HepG2 (cell line): ENCODE measurements around the gene ELL3. TPM values are rescaled to one million over a fixed set of nuclear protein-coding genes. Genes with fewer than 3 reads are reported as not detected.
A peak's percentile ranks its signal among the peaks of the same experiment; 100 is the strongest.

Experiments used
- KAT7 ChIP-seq: IDR thresholded peaks from 2 replicates; pipeline ENCODE4 v1.6.1; 2018; ENCODE audit warnings: borderline replicate concordance, missing compliant biosample characterization
- KDM2A ChIP-seq: sonication (generic); formaldehyde crosslinking; IDR thresholded peaks from 2 replicates; pipeline ENCODE4 v1.4.0; 2020; ENCODE audit warnings: low read depth, missing genetic modification reagents, borderline replicate concordance
- NRL ChIP-seq: sonication (generic); formaldehyde crosslinking; IDR thresholded peaks from 2 replicates; pipeline ENCODE4 v1.5.0; 2020; ENCODE audit warnings: missing genetic modification reagents, mild to moderate bottlenecking, moderate library complexity, borderline replicate concordance
- RBFOX2 ChIP-seq: fragments of 200-400 bp; formaldehyde crosslinking; IDR thresholded peaks from 2 replicates; pipeline ENCODE4 v1.6.1; 2017; ENCODE audit warnings: low read depth, mild to moderate bottlenecking, low read length
- SAP130 ChIP-seq: IDR thresholded peaks from 2 replicates; pipeline ENCODE4 v1.6.1; 2016; ENCODE audit warnings: low read depth
- SRY ChIP-seq: sonication (generic); formaldehyde crosslinking; IDR thresholded peaks from 2 replicates; pipeline ENCODE4 v1.8.0; 2022; ENCODE audit warnings: mild to moderate bottlenecking, missing genetic modification reagents
- THAP11 ChIP-seq: IDR thresholded peaks from 2 replicates; pipeline ENCODE4 v1.6.1; 2016; ENCODE audit warnings: missing biosample characterization, missing genetic modification reagents
- ZNF230 ChIP-seq: sonication (generic); formaldehyde crosslinking; IDR thresholded peaks from 2 replicates; pipeline ENCODE4 v1.4.0; 2020; ENCODE audit warnings: mild to moderate bottlenecking, missing genetic modification reagents
- ZNF556 ChIP-seq: sonication (generic); formaldehyde crosslinking; IDR thresholded peaks from 2 replicates; pipeline ENCODE4 v1.4.0; 2020; ENCODE audit warnings: mild to moderate bottlenecking, missing genetic modification reagents, borderline replicate concordance
- ZNF589 ChIP-seq: sonication (generic); formaldehyde crosslinking; conservative IDR thresholded peaks from 2 replicates; pipeline ENCODE4 v1.8.0; 2022; ENCODE audit warnings: mild to moderate bottlenecking, moderate library complexity, missing genetic modification reagents
- polyA plus RNA-seq, 8 experiments: library from polyadenylated mRNA; depleted of rRNA in 3 of 8; stranded (reverse) in 7 of 8; unstranded in 1 of 8; fragments of >200 nt; fragmentation: Illumina TruSeq in 4 of 8; extraction: Trizol in 4 of 8; gene quantifications; 2 replicates each; pipeline versions ENCODE4 v1.2.1 to v1.2.3, GENCODE V29; 2011 to 2016; ENCODE audit warnings: low read depth in 4 of 8, missing spikeins in 1 of 8, mixed read lengths in 1 of 8; ENCODE audit not compliant: insufficient read depth in 1 of 8
- total RNA-seq, 5 experiments: library from RNA; depleted of rRNA; stranded (reverse); fragments of >200 nt; fragmentation: Illumina TruSeq; extraction: Trizol; gene quantifications; 2 replicates each; pipeline ENCODE4 v1.2.3, GENCODE V29; 2016; ENCODE audit warnings: low read depth in 1 of 5
- TF ChIP-seq, protein P1 (sequence below): sonication (generic); formaldehyde crosslinking; IDR thresholded peaks from 2 replicates; pipeline ENCODE4 v1.4.0; 2020; ENCODE audit warnings: missing genetic modification reagents
- TF ChIP-seq, protein P2 (sequence below): sonication (generic); formaldehyde crosslinking; IDR thresholded peaks from 2 replicates; pipeline ENCODE4 v1.4.0; 2020; ENCODE audit warnings: missing genetic modification reagents
- TF ChIP-seq, protein P3 (sequence below): sonication (generic); formaldehyde crosslinking; IDR thresholded peaks from 2 replicates; pipeline ENCODE4 v1.4.0; 2020; ENCODE audit warnings: mild to moderate bottlenecking, missing genetic modification reagents
- TF ChIP-seq, protein P4 (sequence below): IDR thresholded peaks from 2 replicates; pipeline ENCODE4 v1.6.1; 2018; ENCODE audit warnings: missing genetic modification reagents, mild to moderate bottlenecking, missing compliant biosample characterization
- TF ChIP-seq, protein P5 (sequence below): sonication (generic); formaldehyde crosslinking; IDR thresholded peaks from 2 replicates; pipeline ENCODE4 v1.8.0; 2022; ENCODE audit warnings: mild to moderate bottlenecking, missing genetic modification reagents, moderate library complexity
- TF ChIP-seq, protein P6 (sequence below): sonication (generic); formaldehyde crosslinking; IDR thresholded peaks from 2 replicates; pipeline ENCODE4 v1.8.0; 2022; ENCODE audit warnings: low read depth, missing genetic modification reagents
- TF ChIP-seq, protein P7 (sequence below): sonication (generic); formaldehyde crosslinking; IDR thresholded peaks from 2 replicates; pipeline ENCODE4 v1.5.0; 2020; ENCODE audit warnings: missing genetic modification reagents

Gene ELL3
- total and polyA plus RNA-seq, 2 of the 13 experiments (the other 11 are each of a cell fraction or from before 2014, with no cell fraction given) = 6.1 to 8.8 TPM

DNA sequence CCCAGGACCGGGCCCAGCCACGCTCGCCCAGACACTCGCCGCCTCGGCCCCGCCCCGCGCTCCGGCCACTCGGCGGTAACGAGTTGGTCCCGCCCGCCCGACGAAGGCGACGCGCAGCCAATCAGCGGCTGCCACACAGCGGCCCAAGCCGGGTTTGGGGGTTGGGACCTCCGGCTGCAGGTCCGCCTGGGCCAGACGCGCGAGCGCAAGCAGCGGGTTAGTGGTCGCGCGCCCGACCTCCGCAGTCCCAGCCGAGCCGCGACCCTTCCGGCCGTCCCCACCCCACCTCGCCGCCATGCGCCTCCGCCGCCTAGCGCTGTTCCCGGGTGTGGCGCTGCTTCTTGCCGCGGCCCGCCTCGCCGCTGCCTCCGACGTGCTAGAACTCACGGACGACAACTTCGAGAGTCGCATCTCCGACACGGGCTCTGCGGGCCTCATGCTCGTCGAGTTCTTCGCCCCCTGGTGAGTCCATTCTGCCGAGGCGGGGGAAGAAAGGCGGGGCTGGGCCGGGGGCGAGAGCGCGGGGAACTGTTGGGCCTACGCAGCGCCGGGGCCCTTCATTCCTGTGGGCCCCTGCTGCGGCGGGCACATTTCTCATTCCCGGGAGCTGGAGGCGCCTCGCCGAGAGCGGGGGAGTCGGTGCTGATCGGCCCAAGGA lies 30.4 kb downstream of the ELL3 start, which contains the start of gene PDIA3 (continued):
- TF ChIP-seq, protein P1, sequence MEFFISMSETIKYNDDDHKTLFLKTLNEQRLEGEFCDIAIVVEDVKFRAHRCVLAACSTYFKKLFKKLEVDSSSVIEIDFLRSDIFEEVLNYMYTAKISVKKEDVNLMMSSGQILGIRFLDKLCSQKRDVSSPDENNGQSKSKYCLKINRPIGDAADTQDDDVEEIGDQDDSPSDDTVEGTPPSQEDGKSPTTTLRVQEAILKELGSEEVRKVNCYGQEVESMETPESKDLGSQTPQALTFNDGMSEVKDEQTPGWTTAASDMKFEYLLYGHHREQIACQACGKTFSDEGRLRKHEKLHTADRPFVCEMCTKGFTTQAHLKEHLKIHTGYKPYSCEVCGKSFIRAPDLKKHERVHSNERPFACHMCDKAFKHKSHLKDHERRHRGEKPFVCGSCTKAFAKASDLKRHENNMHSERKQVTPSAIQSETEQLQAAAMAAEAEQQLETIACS = peak; percentile 56
- TF ChIP-seq, protein P2, sequence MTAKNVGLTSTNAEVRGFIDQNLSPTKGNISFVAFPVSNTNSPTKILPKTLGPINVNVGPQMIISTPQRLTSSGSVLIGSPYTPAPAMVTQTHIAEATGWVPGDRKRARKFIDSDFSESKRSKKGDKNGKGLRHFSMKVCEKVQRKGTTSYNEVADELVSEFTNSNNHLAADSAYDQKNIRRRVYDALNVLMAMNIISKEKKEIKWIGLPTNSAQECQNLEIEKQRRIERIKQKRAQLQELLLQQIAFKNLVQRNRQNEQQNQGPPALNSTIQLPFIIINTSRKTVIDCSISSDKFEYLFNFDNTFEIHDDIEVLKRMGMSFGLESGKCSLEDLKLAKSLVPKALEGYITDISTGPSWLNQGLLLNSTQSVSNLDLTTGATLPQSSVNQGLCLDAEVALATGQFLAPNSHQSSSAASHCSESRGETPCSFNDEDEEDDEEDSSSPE (CRISPR knock-in tag) = peak; percentile 70
- TF ChIP-seq KAT7 (CRISPR knock-in tag) (peak; percentile 87; the same call in 1 of the 2 replicates), THAP11 (CRISPR knock-in tag) (peak; percentile 75), SAP130 (CRISPR knock-in tag) (peak; percentile 85), RBFOX2 (peak; percentile 96), ZNF556 (CRISPR knock-in tag) (peak; percentile 68; the same call in 1 of the 2 replicates), ZNF230 (CRISPR knock-in tag) (peak; percentile 85; the same call in 1 of the 2 replicates), KDM2A (CRISPR knock-in tag) (peak; percentile 62; the same call in 1 of the 2 replicates), ZNF589 (CRISPR knock-in tag) (peak; percentile 85; the same call in 1 of the 2 replicates), SRY (peak; percentile 66; the same call in 1 of the 2 replicates), NRL (CRISPR knock-in tag) (0 out of 2 replicates have a peak, but pooled peaks have one; percentile 46)
- TF ChIP-seq, protein P3, sequence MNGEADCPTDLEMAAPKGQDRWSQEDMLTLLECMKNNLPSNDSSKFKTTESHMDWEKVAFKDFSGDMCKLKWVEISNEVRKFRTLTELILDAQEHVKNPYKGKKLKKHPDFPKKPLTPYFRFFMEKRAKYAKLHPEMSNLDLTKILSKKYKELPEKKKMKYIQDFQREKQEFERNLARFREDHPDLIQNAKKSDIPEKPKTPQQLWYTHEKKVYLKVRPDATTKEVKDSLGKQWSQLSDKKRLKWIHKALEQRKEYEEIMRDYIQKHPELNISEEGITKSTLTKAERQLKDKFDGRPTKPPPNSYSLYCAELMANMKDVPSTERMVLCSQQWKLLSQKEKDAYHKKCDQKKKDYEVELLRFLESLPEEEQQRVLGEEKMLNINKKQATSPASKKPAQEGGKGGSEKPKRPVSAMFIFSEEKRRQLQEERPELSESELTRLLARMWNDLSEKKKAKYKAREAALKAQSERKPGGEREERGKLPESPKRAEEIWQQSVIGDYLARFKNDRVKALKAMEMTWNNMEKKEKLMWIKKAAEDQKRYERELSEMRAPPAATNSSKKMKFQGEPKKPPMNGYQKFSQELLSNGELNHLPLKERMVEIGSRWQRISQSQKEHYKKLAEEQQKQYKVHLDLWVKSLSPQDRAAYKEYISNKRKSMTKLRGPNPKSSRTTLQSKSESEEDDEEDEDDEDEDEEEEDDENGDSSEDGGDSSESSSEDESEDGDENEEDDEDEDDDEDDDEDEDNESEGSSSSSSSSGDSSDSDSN = peak; percentile 94; the same call in 1 of the 2 replicates
- TF ChIP-seq, protein P4, sequence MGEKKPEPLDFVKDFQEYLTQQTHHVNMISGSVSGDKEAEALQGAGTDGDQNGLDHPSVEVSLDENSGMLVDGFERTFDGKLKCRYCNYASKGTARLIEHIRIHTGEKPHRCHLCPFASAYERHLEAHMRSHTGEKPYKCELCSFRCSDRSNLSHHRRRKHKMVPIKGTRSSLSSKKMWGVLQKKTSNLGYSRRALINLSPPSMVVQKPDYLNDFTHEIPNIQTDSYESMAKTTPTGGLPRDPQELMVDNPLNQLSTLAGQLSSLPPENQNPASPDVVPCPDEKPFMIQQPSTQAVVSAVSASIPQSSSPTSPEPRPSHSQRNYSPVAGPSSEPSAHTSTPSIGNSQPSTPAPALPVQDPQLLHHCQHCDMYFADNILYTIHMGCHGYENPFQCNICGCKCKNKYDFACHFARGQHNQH (CRISPR knock-in tag) = peak; percentile 46; the same call in 1 of the 2 replicates
- TF ChIP-seq, protein P5, sequence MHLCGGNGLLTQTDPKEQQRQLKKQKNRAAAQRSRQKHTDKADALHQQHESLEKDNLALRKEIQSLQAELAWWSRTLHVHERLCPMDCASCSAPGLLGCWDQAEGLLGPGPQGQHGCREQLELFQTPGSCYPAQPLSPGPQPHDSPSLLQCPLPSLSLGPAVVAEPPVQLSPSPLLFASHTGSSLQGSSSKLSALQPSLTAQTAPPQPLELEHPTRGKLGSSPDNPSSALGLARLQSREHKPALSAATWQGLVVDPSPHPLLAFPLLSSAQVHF (CRISPR knock-in tag) = peak; percentile 64; the same call in 1 of the 2 replicates
- TF ChIP-seq, protein P6, sequence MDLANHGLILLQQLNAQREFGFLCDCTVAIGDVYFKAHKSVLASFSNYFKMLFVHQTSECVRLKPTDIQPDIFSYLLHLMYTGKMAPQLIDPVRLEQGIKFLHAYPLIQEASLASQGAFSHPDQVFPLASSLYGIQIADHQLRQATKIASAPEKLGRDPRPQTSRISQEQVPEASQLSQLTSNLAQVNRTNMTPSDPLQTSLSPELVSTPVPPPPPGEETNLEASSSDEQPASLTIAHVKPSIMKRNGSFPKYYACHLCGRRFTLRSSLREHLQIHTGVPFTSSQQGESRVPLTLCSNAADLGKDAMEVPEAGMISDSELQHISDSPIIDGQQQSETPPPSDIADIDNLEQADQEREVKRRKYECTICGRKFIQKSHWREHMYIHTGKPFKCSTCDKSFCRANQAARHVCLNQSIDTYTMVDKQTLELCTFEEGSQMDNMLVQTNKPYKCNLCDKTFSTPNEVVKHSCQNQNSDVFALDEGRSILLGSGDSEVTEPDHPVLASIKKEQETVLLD (CRISPR knock-in tag) = 0 out of 2 replicates have a peak, but pooled peaks have one; percentile 45
- TF ChIP-seq, protein P7, sequence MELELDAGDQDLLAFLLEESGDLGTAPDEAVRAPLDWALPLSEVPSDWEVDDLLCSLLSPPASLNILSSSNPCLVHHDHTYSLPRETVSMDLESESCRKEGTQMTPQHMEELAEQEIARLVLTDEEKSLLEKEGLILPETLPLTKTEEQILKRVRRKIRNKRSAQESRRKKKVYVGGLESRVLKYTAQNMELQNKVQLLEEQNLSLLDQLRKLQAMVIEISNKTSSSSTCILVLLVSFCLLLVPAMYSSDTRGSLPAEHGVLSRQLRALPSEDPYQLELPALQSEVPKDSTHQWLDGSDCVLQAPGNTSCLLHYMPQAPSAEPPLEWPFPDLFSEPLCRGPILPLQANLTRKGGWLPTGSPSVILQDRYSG (CRISPR knock-in tag) = peak; percentile 45; the same call in 1 of the 2 replicates
